H1 (cell line): ENCODE results near the gene FLCN. TPM values are rescaled to one million over a fixed set of nuclear protein-coding genes. Genes with fewer than 3 reads are reported as not detected.

Experiments used
- BRCA1 ChIP-seq: IDR thresholded peaks from 2 replicates; pipeline ENCODE4 v1.6.1; 2012; ENCODE audit warnings: low read depth, low read length, improper control_type of control experiment
- CBX8 ChIP-seq: fragments of 300-800, 300-1000 bp; sonication (generic); IDR thresholded peaks from 2 replicates; pipeline ENCODE4 v1.7.1; 2016; ENCODE audit warnings: low read depth, low read length, borderline replicate concordance
- CHD1 ChIP-seq: IDR thresholded peaks from 2 replicates; pipeline ENCODE4 v1.6.1; 2012; ENCODE audit warnings: low read depth, low read length, improper control_type of control experiment
- CHD2 ChIP-seq: IDR thresholded peaks from 2 replicates; pipeline ENCODE4 v1.6.1; 2012; ENCODE audit warnings: low read length, improper control_type of control experiment
- CTBP2 ChIP-seq: IDR thresholded peaks from 2 replicates; pipeline ENCODE4 v1.7.0; 2011; ENCODE audit warnings: borderline replicate concordance, mild to moderate bottlenecking, moderate library complexity, mixed read lengths, low read length; ENCODE audit not compliant: insufficient read depth, insufficient read length
- TBP ChIP-seq: IDR thresholded peaks from 2 replicates; pipeline ENCODE4 v1.6.1; 2011; ENCODE audit warnings: low read depth, low read length, improper control_type of control experiment
- polyA plus RNA-seq, 7 experiments: library from polyadenylated mRNA; depleted of rRNA in 3 of 7; stranded (reverse) in 5 of 7; unstranded in 2 of 7; fragments of >200 nt in 5 of 7; fragments of 200-250 nt in 2 of 7; gene quantifications; 1 replicate in 5 of 7; 2 replicates in 1 of 7; 4 replicates in 1 of 7; pipeline versions ENCODE4 v1.2.1 to v1.2.3, GENCODE V29; 2011 to 2013; ENCODE audit warnings: missing spikeins in 2 of 7, mixed read lengths in 2 of 7
- total RNA-seq: library from RNA; stranded (reverse); fragmentation: NEBNext Ultra II Directional; extraction: Animal tissue kit (Norgen Biotek cat#: 25700); gene quantifications from 2 replicates; pipeline ENCODE4 v1.2.1, GENCODE V29; 2021

FLCN gene
- total and polyA plus RNA-seq, 2 of the 8 experiments (the other 6 are each of a cell fraction or from before 2014, with no cell fraction given), result 15.6 to 34.6 TPM

DNA sequence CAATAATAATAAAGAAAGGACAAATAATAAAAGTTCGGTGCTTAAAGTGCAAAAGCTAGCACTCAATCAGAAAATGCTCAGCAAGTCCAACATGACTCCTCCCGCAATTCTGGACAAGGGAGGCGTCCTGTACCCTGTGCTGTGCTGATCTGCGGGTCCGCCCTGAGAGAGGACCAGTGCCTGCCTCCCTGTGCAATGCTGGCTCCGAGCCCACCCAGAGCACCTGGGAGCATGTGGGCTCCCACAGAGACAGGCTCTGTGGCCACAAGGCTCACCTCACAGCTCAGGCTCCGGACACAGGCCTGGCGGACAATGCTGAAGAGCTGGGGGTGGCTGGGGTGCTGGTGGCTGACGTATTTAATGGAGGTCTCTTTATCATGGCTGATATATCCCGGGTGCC, 11.1 kb downstream of the FLCN start (continued):
- TF ChIP-seq CHD2 (no peak), CTBP2 (no peak), BRCA1 (no peak), CHD1 (no peak), TBP (no peak), CBX8 (no peak)
- TF ChIP-seq, all 59 proteins: peak for 0
